ENCODE results near the gene AZU1.
"Not testable (repeated sequence)": the region's sequence is repeated elsewhere in the genome, so short reads cannot be mapped to it uniquely, and the experiment has no call there.

The AZU1 gene

DNA sequence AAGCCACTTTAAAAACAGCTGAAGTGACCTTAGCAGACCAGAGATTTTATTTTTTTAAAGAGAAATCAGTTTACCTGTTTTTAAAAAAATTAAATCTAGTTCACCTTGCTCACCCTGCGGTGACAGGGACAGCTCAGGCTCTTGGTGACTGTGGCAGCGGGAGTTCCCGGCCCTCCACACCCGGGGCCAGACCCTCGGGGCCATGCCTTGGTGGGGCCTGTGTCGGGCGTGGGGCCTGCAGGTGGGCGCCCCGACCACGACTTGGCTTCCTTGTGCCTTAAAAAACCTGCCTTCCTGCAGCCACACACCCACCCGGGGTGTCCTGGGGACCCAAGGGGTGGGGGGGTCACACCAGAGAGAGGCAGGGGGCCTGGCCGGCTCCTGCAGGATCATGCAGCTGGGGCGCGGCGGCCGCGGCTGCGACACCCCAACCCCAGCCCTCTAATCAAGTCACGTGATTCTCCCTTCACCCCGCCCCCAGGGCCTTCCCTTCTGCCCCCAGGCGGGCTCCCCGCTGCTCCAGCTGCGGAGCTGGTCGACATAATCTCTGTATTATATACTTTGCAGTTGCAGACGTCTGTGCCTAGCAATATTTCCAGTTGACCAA is 16.7 kb upstream of the AZU1 start:
- DNase-seq (ENCODE audit: low spot score): no peak

DNA sequence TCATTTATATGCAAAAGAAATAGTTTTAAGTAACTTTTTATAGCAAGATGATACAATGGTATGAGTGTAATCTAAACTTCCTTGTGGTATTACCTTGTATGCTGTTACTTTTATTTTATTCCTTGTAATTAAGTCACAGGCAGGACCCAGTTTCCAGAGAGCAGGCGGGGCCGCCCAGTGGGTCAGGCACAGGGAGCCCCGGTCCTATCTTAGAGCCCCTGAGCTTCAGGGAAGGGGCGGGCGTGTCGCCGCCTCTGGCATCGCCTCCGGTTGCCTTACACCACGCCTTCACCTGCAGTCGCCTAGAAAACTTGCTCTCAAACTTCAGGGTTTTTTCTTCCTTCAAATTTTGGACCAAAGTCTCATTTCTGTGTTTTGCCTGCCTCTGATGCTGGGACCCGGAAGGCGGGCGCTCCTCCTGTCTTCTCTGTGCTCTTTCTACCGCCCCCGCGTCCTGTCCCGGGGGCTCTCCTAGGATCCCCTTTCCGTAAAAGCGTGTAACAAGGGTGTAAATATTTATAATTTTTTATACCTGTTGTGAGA is 16.1 kb upstream of the AZU1 start:
- DNase-seq (ENCODE audit: low spot score): no peak

DNA sequence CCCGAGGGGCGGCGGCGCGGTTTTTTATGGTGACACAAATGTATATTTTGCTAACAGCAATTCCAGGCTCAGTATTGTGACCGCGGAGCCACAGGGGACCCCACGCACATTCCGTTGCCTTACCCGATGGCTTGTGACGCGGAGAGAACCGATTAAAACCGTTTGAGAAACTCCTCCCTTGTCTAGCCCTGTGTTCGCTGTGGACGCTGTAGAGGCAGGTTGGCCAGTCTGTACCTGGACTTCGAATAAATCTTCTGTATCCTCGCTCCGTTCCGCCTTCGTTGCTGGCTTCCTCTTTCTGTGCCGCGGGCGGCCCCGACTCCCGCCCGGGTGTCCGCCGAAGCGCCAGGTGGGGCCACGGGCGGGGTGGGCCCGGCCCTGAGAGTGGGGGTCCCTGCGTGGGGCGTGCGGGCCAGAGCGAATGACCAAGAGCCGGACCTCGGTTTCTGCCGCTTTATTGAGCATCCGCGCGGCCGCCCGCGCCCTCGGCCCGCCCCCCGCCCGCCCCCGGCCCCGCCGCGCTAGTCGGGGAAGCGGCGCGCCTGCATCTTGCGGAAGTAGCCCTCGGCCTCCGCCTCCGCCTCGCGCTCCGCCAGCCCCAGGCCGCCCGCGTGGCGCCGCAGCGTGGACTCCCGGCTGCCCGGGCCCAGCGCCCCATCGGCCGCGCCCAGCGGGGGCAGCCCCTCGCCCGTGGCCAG is 15.4 kb upstream of the AZU1 start:
- no peak for DNase-seq (ENCODE audit: low spot score)

DNA sequence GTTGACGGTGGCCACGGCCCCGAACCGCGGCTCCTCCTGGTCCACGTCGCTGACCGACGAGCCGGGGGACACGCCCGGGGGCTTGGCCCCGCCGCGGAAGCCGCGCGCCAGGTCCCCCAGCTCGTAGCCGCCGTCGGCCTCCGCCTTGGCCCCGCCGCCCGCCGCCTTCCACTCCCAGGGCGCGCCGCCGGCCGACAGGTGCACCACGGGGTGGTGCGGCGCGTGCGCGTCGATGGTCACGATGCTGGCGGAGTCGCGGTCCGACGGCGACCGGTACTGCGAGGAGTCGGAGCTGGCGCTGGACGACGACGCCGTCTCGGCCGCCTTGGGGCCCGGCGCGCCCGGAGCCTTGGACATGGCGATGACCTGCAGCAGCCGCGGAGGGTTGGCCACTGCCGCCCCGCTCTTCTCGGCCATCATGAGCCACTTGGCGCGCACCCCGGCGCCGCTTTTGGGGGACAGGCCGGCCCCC is 14.9 kb upstream of the AZU1 start:
- DNase-seq (ENCODE audit: low spot score): no peak

DNA sequence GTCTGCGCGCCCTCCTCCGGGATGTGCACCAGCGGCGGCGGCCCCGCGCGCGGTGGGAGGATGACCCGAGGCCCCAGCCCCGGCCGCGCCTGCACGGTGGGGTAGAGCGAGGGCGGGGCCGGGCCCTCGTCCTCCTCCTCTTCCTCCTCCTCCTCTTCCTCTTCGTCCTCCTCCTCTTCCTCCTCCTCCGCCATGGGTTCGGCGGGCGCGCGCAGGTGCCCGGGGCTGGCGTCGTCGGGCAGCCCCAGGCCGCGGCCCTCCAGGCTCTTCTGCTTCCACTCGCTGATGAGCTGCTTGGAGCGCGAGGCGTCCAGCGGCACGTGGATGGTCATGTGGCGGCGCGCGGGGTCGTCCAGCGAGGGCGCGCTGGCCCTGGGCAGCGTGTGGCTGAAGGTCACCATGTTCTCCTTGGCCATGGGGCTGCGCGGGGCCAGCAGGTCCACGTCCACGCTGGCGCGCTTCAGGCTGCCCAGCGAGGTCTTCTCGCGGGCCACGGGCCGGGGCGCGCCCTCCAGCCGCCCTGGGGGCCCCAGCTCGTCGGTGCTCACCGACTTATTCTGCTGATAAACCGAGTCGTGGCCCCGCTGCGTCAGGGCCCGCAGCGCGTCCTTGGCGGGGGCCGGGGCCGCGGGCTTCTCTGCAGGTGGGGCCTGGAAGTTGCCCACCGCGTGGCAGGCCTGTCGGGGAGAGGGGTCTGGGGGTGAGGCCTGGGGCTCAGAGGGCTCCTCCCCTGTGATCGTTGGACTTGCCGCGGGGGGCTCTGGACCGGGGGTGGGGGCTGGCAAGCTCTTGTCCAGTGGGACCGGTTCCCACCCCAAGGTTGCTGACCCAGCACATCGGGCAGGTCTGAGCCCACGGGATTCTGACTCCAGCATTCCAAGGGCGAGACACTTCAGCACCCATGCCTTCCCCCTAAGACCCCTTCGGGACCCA is 14.2 kb upstream of the AZU1 start:
- no peak for DNase-seq (ENCODE audit: low spot score)

DNA sequence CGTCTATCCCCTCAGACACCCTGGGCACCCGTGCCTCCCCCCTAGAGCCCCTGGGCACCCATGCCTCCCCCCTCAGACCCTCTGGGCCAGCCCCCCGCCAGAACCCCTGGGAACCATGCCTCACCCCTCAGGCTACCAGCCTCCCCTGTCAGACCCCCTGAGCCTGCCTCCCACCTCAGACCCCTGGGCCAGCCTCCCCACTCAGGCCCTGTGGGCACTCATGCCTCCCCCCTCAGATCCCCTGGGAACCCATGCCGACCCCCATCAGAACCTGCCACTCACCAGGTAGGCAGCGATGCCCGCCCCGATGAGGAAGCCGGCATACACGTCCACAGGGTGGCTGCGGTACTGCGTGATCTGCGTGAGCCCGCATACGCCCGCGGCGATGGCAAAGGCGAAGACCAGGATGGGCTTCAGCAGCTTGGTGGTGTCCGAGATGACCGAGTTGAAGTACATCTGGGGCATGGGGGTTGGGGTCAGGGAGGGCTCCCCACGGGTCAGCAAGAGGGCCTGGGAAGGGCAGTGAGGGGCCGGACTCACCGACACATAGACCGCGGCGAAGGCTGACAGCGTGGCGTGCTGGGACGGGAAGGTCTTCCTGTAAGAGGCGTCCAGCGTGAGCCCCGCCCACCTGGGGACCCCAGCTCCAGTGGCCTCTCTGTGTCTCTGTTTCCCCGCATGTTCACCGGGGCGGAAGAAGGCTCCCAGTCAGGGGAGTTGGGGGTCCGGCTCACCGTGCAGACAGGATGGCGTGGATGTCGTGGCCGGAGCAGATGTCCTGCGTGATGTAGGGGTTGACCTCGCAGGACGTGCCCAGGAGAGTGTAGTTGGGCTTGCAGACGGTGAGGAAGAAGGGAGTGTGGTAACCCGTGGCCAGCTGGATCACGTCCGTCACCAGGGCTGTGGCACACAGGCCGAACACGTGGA is 13.2 kb upstream of the AZU1 start:
- no peak for DNase-seq (ENCODE audit: low spot score)

GRCh38 chr19:815079-815774 is 12.4 kb upstream of the AZU1 start:
- DNase-seq (ENCODE audit: low spot score): no peak

DNA sequence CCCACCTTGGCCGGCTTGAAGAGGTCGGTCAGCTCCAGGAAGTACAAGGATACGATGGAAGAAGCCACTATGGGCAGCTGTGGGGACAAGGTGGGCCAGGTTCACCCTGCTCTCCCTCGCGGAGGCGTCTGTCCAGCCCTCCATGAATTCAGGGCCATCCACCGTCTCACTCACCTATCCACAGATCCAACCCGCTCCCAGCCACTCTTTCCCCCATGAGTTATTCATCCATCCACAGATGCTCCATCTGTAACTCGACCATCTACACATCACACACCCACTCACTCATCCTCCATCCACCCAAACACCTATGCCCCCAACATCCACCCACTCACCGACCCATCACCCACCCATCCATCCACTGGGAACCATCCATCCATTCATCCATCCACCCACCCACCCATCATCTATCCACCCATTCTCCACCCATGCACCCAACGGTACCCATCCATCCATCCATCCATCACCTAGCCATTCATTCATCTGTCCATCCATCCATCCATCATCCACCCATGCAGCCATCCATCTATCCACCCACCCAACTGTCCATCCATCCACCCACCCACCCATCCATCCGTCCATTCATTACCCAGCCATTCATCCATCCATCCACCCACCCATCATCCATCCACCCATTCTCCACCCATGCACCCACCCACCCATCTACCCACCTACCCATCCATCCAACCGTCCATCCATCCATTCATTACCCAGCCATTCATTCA is 11.7 kb upstream of the AZU1 start:
- DNase-seq (ENCODE audit: low spot score): no peak

DNA sequence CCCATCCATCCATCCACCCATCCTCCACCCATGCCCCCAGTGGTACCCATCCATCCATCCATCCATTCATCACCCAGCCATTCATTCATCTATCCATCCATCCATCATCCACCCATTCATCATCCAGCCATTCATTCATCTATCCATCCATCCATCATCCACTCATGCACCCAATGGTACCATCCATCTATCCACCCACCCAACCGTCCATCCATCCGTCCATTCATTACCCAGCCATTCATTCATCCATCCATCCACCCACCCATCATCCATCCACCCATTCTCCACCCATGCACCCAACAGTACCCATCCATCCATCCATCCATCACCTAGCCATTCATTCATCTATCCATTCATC is 11.2 kb upstream of the AZU1 start:
- DNase-seq (ENCODE audit: low spot score): no peak

DNA sequence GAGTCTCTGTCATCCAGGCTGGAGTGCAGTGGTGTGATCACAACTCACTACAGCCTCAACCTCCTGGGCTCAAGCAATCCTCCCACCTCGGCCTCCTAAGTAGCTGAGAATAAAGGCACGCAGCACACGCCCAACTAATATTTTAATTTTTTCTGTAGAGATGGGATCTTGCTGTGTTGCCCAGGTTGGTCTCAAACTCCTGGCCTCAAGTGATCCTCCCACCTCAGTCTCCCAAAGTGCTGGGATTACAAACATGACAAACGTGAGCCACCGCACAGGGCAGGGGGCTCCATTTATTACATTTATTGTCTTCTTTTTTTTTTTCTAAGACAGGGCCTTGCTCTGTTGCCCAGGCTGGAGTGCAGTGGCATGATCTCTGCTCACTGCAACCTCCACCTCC is 7.4 kb upstream of the AZU1 start:
- DNase-seq (ENCODE audit: low spot score): not testable (repeated sequence)

DNA sequence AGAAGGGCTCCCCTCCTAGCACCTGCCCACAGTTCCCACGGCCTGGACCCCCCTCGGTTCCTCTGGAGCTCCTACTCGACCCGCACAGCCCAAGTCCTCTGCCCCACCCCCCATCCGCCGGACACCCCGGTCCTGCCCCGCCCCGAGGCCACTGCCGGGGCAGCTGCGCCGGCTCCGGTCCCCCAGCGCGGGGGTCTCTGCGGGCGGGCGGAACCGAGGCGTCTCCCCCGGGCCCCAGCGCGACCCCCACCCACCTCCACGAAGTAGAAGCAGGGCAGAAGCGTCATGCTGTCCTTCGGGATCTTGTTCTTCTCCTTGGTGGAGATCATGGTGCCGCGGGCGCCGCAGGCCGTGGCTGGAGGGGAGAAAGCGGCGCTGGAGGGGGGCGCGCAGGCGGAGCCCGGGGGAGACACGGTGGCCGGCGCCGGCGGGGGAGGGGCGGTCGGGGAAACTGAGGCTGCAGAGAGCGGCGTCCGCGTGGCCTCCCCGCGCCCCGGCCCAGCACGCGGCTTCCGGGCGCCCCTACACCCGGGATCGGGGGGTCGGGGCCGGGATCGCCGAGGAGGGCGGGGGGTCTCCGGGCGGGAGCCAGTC is 6.3 kb upstream of the AZU1 start:
- DNase-seq (ENCODE audit: low spot score): no peak

DNA sequence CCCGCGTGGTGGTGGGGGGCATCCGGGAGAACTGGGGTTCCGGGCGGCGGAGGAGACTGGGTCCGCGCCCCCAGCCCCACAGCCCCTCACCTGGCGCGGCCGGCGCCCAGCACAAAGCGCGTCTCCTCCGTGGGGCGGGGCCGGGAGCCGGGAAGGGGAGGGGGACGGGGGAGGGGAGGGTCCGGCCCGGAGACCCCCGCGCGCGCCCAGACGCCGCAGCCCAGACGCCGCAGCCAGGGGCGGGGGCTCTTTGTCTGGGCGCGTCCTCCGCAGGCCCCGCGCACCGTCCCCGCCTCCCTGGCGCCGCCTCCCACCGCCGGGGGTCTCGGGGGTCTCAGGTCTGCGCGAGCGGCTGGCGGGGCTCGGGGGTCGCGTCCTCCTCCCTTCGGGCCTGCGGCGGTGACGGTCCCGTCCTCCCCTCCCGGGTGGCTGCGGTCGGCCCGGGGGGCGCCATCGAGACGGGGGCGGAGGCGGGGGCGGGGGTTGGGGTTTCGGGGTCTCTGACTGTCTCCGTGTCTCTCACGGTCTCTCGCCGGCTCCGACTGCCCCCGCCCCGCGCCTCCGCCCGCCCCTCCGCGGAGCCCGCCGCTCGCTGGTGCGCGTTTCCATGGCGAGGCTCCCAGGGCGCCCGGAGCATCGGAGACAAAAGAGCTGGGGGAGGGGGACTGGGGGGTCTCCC is 5.7 kb upstream of the AZU1 start, which contains the start of gene PLPPR3:
PLPPR3 (minus strand) TSS at position 131 of the 679 bp plus-strand sequence. CDS start 396 bp downstream, outside the sequence.
- DNase-seq (ENCODE audit: low spot score): no peak

GRCh38 chr19:823565-824121 is 4.0 kb upstream of the AZU1 start:
- no peak for DNase-seq (ENCODE audit: low spot score)

- DNase-seq (ENCODE audit: low spot score): no peak
Observed at GRCh38 chr19:824885-825284, 2.8 kb upstream of the AZU1 start.

GRCh38 chr19:825897-826644 is 1.6 kb upstream of the AZU1 start:
- no peak for DNase-seq (ENCODE audit: low spot score)

DNA sequence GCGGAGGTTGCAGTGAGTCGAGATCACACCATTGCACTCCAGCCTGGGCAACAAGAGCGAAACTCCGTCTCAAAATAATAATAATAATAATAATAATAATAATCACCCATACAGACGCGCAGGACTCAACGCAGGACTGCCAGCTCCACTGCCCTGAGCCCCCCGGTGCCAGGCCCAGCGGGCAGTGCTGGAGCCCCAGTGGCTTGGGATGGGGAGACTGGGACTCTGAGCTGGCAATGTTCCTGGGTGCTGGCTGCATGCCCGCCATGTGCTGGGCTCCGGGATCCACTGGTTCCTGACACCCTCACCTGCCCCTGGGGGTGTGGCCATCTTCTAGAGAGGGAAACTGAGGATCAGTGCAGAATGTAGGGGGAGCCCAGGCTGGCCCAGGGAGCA is 325 bp upstream of the AZU1 start:
- no peak for DNase-seq (ENCODE audit: low spot score)

- DNase-seq (ENCODE audit: low spot score): no peak
Observed at GRCh38 chr19:829129-829758, 1.6 kb downstream of the AZU1 start.

Measured in putamen (tissue), 1 donor.